Measurements from ENCODE around the gene SNX11.

SNX11 gene

GRCh38 chr17:48162946-48163506 lies 55.5 kb downstream of the SNX11 start:
- no peak for DNase-seq

GRCh38 chr17:48163809-48164208 lies 56.2 kb downstream of the SNX11 start:
- no peak for DNase-seq

DNA sequence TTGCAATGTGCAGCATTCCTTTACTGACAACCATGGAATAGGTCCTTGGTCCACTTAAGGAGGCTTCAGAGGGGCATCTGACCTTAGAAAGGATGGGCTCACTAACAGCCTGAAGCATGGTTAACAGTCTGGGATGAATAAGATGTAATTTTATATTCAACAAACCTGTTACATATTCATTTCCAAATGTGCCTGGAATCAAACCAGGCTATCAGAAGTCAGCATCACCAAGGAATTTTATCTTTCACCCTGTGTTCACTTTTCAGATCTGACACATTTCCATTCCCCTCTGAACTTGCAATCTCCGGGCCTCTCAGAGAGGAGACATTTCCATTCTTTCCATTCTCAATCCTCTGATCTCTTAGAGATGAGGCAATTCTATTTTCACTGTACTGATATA lies 62.4 kb downstream of the SNX11 start:
- no peak for DNase-seq
